Fibroblast of peridontal ligament (primary cell): Measurements from ENCODE around the gene MTX1.
"Not testable (repeated sequence)": the region's sequence is repeated elsewhere in the genome, so short reads cannot be mapped to it uniquely, and the experiment has no call there.

Experiments
- DNase-seq: peaks from one replicate; pipeline ENCODE4 v3.0.0-alpha.2; 2010; ENCODE audit errors: extremely low read depth

The MTX1 gene

DNA sequence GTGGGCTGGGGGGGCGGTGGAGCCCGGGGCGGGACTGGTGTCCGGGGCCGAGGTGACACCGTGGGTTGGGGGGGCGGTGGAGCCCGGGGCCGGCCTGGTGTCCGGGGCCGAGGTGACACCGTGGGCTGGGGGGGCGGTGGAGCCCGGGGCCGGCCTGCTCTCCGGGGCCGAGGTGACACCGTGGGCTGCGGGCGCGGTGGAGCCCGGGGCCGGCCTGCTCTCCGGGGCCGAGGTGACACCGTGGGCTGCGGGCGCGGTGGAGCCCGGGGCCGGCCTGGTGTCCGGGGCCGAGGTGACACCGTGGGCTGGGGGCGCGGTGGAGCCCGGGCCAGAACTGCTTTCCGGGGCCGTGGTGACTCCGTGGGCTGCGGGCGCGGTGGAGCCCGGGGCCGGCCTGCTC, 18.6 kb upstream of the MTX1 start:
- not testable (repeated sequence) for DNase-seq

DNA sequence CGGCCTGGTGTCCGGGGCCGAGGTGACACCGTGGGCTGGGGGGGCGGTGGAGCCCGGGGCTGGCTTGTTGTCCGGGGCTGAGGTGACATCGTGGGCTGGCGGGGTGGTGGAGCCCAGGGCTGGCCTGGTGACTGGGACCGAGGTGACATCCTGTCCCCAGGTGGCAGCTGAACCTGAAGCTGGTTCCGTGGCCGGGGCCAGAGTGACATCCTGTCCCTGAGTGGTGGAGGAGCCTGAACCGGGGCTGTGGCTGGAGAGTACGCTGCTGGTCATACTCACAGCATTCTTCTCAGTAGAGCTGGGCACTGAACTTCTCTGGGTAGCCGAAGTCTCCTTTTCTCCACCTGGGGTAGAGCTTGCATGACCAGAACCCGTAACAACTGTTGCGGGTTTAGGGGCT, 16.6 kb upstream of the MTX1 start:
- DNase-seq, result no peak

DNA sequence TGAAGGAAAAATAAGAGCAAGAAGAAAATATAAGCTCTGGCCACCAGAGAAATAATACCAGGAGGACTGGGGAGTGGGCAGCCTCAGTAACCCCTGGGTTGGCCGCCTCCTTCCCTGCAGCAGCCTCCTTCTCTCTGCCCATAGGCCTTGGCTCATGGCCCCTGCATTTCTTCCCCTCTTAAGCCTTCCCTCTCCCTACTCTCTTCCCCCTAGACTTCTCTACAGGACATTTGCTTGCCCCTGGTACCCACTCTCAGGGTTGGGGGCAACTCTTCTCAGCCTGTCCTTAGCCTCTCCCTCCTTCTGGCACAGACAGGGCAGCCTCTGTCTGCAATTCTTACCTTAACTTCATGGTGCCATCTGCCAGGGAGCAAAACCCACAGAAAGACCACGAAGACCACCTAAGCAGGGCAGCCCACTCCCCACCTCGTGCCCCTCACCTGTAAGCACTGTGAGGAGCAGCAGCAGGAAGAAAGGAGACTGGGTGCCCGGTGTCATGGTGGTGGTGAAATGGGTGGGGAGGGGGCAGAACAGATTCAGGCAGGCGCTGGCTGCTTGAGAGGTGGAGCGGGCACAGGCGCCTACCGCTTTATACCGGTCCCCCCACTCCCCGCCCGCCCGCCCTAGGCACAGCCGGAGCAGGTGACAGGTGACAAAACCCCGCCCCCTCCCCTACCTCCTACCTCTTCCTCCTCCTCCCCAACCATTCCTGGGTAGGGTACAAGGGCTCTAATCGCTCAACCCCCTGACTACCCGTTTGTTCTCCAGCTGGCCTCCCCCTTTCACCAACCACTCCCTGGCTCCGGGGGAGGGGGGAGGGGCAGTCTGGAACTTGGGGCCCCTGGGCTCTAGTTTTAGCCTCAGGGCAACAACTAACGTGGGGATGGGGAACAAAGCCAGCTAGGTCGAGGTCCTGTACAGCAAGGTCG, 15.9 kb upstream of the MTX1 start:
- no peak for DNase-seq

DNA sequence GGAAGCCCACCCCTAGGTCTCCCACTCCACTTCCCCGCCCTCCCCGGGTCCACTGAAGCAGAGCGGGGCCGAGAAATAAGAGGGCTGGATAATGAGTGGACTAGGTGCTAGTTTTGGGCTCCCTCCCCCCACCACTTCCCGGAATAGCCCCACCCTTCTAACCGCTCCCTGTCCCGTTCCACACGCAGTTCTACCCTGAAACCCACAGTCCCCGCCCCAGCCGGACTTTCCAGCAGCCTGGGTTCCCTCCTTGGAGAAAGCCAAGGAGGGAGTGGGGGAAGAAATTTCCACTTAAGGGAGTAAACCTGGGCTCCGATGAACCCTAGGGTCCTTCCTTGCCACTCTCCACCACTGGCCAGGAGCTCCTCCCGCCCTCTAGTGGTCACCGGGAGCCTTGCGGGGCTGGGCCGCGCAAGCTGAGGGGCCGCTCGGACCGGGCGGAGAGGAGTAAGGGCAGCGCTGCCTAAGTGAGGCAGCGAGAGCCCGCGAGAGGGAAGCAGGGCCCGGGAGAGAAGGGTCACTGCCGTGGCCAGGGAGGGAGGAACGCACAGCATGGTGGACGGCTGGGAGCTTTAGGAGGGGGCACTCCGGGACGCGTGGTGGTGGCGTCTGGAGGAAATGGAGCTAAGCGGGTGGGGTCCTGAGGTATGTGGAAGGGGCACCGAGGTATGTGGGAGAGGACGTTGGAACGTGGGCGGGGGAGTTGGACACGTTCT, 15.1 kb upstream of the MTX1 start:
- DNase-seq, result peak; percentile 88

DNA sequence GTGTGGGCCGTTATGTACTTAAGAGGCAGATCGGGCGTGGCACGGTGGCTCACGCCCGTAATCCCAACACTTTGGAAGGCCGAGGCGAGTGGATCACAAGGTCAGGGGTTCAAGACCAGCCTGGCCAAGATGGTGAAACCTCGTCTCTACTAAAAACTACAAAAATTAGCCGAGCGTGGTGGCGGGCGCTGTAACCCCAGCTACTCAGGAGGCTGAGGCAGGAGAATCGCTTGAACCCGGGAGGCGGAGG, 14.6 kb upstream of the MTX1 start:
- not testable (repeated sequence) for DNase-seq

DNA sequence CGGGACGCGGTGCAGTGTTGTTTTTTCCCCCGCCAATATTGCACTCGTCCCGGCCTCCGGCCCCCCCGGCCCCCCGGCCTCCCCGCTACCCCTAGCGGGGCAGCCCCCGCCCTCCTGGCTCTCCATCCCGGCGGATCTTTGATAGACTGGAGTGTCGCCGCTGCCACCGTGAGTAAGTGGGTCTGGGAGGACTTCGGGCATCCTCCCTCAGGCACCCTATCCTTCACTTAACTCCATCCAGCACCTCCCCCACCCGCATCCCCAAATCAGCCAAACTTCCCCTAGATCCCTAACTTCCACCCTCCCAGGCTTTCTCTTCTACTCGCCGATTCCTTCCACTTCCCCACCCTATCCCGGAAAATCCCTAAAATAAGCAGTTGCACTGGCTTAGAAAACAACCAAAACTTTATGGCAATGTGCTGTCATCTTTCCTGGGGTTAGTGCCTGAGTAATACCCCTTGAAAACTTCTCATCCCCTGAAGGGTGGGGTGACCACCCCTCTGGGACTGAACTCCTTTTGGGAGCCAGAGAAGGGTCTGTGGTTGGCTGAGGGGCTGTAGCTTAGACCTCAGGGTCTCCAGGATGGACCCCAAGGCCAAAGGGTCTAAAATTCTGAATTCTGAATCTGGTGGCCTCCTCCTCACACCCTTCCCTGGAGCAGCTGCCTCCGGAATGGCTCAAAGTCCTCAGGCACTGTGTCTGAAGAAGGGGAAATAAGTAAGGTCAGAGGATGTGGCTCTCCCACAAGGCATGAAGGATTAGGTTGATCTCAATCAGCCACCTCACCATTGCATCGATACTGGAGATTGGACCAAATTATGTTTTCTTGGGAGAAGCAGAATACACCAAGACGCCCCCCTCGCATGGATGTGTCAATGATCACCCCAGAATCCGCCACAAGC, 13.0 kb upstream of the MTX1 start:
- peak; percentile 21 for DNase-seq

DNA sequence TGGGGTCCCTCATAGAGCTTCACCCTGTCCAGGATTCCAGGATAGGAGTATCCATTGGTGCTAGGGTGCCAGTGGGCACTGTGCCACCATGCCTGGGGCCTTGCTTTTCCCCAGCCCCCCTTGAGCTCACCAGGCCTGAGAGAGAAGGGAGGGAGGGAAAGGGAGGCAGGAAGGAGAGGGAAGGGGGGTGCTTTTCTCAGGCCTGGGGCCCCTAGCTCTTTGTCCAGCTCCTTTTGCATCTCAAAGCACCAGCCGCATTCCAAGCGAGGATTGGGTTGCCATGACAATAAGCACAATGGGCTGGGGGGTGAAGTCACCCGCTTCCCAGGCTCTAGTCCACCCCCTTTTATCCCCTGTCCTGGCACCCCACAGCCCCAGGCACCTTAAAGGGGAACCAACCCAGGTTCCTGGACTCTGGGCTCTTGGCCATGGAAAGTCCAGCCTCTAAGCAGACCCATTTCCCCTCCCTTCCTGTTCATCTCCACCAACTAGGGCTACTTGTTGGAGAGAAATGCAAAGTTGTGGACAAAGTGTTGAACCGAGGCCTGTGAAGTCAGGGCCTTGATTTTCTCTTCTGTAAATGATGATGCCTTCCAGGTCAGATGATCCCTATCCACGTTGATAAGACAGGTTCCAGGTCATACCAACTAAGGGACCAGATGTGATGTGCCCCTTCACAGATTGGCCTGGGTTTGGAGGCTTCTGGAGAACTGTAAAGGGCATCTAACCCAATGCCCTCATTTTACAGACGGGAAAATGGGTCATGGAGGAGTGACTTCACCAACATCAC, 12.2 kb upstream of the MTX1 start:
- DNase-seq, result no peak

DNA sequence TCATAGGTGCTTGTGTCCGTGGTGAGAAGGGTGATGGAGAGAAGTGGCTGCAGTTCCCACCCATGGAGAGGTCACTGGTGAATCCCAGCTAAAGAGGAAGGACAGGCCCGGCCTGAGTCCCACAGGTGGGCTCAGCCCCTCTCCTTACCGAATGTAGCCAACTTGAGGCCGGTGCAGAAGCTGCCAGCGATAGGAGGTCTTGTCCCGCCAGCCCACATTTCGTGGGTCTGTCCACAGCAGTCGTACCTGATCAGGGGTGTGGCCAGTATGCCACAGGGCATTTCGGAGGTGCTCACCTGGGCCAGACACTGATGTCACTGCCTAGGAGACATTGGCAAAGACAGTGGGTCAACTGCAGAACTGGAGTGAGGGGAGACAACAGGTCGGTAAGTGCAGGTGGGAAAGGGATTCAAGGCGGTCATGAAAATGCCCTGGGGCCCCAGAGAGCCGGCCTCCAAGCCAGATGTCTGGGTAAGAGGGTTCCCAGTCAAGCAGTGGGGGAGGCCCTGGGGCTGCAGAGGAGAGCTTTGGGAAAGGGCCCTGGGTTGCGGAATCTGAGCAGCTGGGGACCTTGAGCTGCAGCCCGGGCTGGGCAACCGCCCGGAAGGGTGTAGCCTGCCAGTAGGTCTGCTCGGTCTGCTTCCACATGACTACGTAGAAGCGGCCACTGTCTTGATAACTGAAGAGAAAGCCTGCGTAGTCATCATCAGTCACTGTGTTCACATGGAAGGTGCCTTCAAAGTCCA, 11.4 kb upstream of the MTX1 start:
- DNase-seq, result no peak

DNA sequence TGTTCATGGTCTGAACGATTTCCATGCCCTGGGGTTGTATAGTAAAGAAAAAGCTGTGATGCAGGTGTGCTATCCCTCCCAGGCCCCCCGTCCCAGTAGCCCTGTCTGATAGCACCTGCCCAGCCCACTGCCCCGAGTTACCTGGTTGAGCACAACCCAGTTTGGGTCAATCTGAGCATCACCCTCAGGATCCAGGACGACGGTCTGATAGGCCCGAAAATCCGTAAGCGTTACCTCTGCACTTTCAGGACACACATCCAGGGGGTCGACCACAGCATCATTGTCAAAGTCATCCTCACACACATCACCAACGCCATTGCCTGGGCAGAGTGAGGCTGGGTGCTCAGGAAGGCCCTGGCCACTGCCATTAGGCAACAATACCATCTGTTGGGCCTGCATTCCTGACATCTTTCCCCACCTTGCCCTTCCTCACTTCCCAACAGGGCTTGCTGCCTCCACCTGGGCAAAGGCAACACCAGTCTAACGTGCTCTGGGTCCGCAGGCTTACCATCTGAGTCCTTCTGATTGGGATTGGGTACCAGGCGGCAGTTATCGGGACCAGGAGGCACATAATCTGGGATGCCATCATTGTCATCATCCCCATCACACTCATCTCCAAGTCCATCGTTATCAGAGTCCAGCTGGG, 10.5 kb upstream of the MTX1 start:
- DNase-seq, result no peak

DNA sequence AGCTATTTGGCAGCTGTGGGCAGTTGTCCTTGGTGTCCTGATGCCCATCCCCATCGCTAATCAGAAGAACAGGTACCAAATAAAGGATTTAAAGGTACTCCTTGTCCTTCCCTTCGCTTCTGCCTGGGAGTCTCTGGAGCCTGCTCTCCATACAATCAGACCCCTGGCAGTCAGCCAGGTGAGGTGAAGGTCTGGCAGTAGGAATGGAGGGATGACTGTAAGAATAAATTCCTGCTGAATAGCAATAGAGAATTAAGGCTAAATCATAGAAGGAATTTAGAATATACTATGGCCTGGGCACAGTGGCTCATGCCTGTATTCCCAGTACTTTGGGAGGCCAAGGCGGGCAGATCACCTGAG, 10.0 kb upstream of the MTX1 start:
- no peak for DNase-seq

DNA sequence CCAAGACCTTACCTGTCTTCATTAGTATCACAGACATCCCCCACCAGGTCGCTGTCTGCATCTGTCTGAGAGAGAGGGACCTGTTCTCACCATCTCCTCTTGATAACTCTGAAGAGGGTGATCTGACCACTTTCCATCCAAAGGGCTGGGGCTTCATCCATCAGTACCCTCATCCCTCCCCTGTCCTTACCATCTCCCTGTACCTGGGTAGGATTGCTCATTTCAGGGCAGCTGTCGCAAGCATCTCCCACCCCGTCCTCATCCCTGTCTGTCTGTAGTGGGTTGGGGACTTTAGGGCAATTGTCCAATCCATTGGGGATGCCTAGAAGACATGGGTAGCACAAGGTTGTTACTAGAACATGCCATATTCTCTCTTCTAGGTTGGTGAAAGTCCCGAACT, 8.7 kb upstream of the MTX1 start:
- no peak for DNase-seq

DNA sequence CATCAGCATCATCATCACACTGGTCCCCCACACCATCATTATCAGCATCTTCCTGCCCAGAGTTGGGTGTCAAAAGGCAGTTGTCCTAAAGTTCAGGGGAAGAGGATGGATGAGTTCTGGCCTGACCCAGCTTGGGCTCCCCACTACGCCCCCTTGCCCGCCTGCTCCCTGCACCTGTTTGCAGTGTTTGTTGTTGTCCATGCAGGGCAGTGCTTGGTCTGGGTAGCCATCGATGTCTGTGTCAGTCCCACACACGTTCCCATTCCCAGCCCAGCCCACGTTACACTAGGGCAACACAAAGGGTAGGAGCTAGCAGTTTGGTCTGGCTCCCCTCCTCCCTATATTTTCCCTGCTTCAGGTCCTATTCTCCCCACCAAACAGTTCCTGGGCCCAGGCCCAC, 7.6 kb upstream of the MTX1 start:
- DNase-seq, result no peak

DNA sequence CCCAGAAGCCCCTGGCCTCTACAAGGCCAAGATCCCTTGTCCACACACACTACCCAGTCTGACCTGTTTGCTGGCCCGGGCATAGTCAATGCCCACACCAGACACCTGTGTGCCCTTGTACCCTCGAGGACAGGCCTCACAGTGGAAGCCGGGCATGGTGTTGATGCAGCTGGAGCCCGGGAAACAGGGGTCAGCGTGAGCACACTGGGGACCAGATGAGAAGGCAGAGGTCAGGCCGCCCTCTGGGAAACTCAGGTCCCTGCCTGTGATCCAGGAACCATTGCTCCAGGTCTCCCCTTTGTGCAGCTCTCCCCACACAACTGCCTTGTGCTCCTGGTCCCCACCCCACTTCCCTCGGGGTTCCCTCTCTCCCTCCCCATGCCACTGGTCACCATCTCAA, 6.3 kb upstream of the MTX1 start:
- no peak for DNase-seq

DNA sequence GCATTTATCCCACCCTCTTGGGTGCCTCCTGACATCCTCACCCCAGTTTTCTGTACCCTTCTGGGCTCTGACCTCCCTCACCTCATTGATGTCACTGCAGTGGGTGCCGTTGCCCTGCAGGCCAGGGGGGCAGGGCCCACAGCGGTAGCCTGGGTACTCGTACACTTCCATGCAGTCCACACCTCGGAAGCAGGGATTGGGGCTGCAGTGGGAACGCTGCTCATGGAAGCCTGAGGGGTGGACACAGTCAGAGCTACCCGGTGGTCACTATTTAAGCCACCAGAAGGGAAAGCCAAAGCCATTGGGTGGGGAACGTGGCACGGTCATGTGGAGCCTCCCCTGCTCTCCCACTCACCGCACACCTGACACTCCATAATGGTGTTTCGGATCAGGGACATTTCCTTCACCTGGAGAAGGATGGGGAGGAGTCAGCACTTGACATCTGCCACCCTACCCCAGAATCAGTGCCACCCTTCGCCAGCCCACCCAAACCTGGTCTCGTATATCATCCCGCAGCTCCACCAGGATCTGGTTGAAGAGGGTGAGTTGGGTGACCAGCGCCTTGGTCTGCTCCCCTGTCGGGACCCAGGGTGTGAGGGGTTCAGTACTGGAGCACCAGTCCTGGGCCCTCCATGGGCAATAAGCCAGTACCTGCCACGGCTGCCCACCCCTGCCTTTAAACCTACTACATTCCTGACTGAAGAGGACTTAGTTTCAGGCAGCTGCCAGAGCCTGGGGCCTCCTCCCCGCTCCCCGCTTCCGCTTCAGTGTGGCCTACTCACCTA, 5.6 kb upstream of the MTX1 start:
- no peak for DNase-seq

DNA sequence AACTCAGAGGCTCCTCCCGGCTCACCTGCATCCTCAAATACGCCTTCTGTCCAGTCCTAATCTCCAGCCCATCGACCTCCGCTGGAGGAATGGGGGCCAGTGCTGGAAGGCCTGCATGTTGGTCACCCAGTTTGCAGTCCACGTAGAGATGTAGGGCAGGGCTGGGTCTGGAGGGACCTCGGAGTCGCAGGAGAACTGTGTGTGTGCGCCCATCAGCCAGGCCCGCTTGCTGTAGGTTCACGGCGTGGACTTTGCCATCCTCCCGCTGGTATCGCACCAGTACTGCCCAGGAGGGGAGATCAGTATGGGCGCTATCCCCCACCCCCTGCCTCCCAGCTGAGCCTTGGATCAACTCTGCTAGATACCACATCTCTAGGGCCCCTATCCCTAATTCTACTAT, 3.5 kb upstream of the MTX1 start:
- DNase-seq, result no peak

DNA sequence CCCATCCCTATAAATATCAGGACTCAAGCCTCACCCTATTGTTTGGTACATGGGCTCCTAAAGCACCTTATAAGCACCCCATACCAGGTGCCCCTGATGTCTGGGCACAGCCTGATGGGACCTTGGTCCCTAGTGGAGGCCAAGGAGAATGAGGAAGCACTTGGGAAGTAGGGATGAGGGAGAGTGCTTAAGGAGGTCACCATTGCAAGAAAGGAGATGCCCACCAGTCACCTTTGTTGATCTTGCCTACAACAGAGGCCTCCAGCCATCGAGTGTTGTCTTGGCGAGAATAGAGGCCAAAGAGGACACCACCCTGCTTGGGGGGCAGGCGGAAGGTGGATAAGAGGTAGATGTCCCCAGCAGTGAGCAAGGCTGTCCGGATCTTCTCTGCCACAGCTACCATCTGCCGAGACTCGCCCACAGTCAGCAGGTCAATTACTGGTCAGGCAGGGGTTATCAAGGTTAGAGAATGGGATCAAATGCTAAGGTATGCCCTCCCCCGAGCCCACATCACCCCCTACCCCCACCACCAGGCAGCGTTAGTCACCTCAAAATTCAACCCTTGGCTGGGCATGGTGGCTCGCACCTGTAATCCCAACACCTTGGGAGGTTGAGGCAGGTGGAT, 2.4 kb upstream of the MTX1 start:
- no peak for DNase-seq

DNA sequence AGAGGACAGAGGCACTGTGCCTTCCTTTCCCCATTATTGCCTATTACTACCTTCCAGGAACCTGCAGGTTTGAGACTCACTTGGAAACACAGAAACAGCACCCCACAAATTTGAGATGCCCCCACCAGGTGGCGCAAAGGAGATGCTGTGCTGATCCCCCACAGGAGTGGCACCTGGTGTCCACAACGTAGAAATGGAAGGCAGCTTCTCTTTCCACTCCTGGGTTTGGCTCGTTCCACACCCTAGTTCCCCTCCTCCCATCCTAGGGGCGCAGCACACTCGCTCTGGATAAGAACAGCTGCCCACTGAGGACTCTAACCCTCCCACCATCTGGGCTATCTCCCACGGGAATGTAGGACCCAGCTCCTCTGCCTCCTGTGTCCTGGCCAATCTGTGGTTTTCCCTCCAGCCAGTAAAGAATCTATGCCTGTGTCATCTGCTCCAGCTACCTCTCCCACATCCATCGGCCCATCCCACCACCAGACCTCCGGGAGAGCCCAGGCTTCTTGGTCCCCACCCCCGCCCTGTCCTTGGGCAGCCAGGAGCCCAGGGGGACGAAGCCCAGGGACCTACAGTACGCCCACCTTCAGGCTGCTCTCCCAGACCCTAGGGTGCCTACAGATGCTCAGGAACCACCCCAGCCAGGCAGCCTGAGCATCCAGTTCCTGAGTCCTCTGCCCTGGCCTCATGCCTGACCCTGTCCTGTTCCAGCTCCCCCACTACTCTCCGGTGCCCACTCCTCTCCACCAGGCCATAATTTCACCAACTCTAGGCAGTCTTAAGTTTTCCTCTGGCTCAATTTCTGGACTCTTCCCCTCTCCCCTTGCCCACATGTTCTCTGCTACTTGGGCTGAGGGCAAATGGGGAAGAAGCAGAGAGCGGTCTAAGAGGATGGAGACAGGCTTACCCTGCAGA, 1.3 kb upstream of the MTX1 start:
- peak; percentile 80 for DNase-seq
